ENCODE results near the gene BEAN1. TPM values are rescaled to one million over a fixed set of nuclear protein-coding genes. Genes with fewer than 3 reads are reported as not detected.

Gene BEAN1
- polyA plus RNA-seq, 1 of the 3 experiments (the other 2 are of a cell fraction), result 0.07 TPM

DNA sequence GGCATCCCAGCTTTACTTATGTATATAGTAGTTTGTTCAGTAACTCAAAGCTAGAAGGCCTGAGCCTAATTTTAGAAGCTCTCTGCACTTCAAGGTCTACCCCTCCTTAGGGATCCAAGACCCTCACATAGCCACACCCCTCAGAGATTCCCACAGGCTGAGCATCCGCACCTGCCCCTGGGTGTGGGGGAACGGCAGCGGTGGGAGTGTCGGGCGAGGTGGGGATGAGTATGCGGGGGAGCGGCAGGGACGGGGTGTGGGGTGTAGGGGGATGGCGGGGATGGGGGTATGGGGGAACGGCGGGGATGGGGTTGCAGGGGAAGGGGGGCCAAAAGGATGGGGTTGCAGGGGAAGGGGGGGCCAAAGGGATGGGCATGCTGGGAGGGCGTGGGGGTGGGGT lies 24.9 kb upstream of the BEAN1 start:
- Histone ChIP-seq H3K9me3 (no peaks in the 10 kb centered on the region), H3K4me1 (ENCODE audit: control insufficient read depth in 1 of 2, insufficient read depth in 2 of 2, low read depth in 1 of 2, low read length in 1 of 2) (peaks cover 0 to 2% of the 10 kb centered on the region in 2 experiments; a peak in 3 of 4 replicates), H3K27ac (ENCODE audit: low read depth in 2 of 2, low read length in 1 of 2) (no peak overlapping the region), H2AFZ (ENCODE audit: low read depth) (no peak overlapping the region), H3K36me3 (replicated peaks in 1 of 2; ENCODE audit: control insufficient read depth in 1 of 2, insufficient read depth in 2 of 2, low read length in 1 of 2) (no peaks in the 10 kb centered on the region), H3K4me2 (no peak overlapping the region), H3K27me3 (ENCODE audit: insufficient read depth) (no peaks in the 10 kb centered on the region), H3K9me2 (no peaks in the 10 kb centered on the region), H3K9ac (no peak overlapping the region), H3F3A (replicated peaks; ENCODE audit: insufficient read depth) (no peaks in the 10 kb centered on the region), H3K79me2 (ENCODE audit: insufficient read depth) (no peaks in the 10 kb centered on the region), H4K20me1 (ENCODE audit: insufficient read depth) (no peaks in the 10 kb centered on the region), H3K4me3 (ENCODE audit: low read depth in 2 of 2, low read length in 1 of 2) (no peak overlapping the region)
- POLR2A ChIA-PET, result no interaction called here
- CTCF ChIA-PET, result interaction anchor here (15.6 kb wide), 1 partner anchor 76 kb away, joined by 299 read pairs; no protein-coding TSS in a partner anchor
- TF ChIP-seq, protein P1, sequence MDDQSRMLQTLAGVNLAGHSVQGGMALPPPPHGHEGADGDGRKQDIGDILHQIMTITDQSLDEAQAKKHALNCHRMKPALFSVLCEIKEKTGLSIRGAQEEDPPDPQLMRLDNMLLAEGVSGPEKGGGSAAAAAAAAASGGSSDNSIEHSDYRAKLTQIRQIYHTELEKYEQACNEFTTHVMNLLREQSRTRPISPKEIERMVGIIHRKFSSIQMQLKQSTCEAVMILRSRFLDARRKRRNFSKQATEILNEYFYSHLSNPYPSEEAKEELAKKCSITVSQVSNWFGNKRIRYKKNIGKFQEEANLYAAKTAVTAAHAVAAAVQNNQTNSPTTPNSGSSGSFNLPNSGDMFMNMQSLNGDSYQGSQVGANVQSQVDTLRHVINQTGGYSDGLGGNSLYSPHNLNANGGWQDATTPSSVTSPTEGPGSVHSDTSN (IDR thresholded peaks at IDR 0.05), result no peak
- WGBS (ENCODE audit: low lambda C conversion rate), result 87% methylated on average over 12 of the region's 12 CpGs
- no peak for DNase-seq

DNA sequence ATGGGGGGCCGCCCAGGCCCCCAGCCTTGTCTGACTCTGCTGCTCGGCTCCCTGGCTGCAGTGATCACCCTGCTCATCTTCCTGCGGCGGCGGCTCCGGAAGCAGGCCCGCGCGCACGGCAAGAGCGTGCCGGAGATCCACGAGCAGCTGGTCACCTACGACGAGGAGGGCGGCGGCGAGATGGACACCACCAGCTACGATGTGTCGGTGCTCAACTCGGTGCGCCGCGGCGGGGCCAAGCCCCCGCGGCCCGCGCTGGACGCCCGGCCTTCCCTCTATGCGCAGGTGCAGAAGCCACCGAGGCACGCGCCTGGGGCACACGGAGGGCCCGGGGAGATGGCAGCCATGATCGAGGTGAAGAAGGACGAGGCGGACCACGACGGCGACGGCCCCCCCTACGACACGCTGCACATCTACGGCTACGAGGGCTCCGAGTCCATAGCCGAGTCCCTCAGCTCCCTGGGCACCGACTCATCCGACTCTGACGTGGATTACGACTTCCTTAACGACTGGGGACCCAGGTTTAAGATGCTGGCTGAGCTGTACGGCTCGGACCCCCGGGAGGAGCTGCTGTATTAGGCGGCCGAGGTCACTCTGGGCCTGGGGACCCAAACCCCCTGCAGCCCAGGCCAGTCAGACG lies 24.4 kb upstream of the BEAN1 start:
- peaks cover 2 to 3% of the 10 kb centered on the region in 2 experiments; a peak in 3 of 4 replicates for H3K4me1 ChIP-seq (ENCODE audit: control insufficient read depth in 1 of 2, insufficient read depth in 2 of 2, low read depth in 1 of 2, low read length in 1 of 2)
- peaks cover 3% of the 10 kb centered on the region for H3F3A ChIP-seq (replicated peaks; ENCODE audit: insufficient read depth)
- no peaks in the 10 kb centered on the region for H3K9me2 ChIP-seq
- H4K20me1 ChIP-seq (ENCODE audit: insufficient read depth), result no peaks in the 10 kb centered on the region
- H2AFZ ChIP-seq (ENCODE audit: low read depth), result no peak overlapping the region
- H3K79me2 ChIP-seq (ENCODE audit: insufficient read depth), result no peaks in the 10 kb centered on the region
- CTCF ChIA-PET, result interaction anchor here (1.4 to 15.6 kb wide), 2 partner anchors 59 to 76 kb away, joined by 3 to 299 read pairs; no protein-coding TSS in a partner anchor
- no peaks in the 10 kb centered on the region for H3K9me3 ChIP-seq
- no peak for TF ChIP-seq FOXM1 (IDR thresholded peaks at IDR 0.05; ENCODE audit: low read depth)
- no peak for TF ChIP-seq FOXJ3 (CRISPR knock-in tag; IDR thresholded peaks at IDR 0.05)
- TF ChIP-seq JUND (IDR thresholded peaks at IDR 0.05), result no peak
- no peak for TF ChIP-seq NFIC (IDR thresholded peaks at IDR 0.05; ENCODE audit: borderline replicate concordance)
- no peak for TF ChIP-seq EZH2phosphoT487 (IDR thresholded peaks at IDR 0.05; ENCODE audit: borderline replicate concordance, low read depth)
- no peak for TF ChIP-seq RAD21 (IDR thresholded peaks at IDR 0.05; ENCODE audit: low read length)
- no peak for TF ChIP-seq POLR2AphosphoS5 (IDR thresholded peaks at IDR 0.05; ENCODE audit: low read depth, low read length)
- no peak for TF ChIP-seq EP300 (IDR thresholded peaks at IDR 0.05; ENCODE audit: borderline replicate concordance in 1 of 2, low read depth in 1 of 2, low read length in 1 of 2)
- TF ChIP-seq TCF12 (IDR thresholded peaks at IDR 0.05), result no peak
- TF ChIP-seq, protein P2, sequence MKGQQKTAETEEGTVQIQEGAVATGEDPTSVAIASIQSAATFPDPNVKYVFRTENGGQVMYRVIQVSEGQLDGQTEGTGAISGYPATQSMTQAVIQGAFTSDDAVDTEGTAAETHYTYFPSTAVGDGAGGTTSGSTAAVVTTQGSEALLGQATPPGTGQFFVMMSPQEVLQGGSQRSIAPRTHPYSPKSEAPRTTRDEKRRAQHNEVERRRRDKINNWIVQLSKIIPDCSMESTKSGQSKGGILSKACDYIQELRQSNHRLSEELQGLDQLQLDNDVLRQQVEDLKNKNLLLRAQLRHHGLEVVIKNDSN (IDR thresholded peaks at IDR 0.05; ENCODE audit: borderline replicate concordance, low read depth), result no peak
- TF ChIP-seq GABPA (IDR thresholded peaks at IDR 0.05; ENCODE audit: low read depth), result no peak
- TF ChIP-seq, protein P1 (IDR thresholded peaks at IDR 0.05), result no peak
- TF ChIP-seq, protein P3, sequence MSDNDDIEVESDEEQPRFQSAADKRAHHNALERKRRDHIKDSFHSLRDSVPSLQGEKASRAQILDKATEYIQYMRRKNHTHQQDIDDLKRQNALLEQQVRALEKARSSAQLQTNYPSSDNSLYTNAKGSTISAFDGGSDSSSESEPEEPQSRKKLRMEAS (IDR thresholded peaks at IDR 0.05; ENCODE audit: low read depth), result no peak
- no peak for TF ChIP-seq MXI1 (IDR thresholded peaks at IDR 0.05; ENCODE audit: low read depth, low read length)
- no peak for TF ChIP-seq TAF1 (IDR thresholded peaks at IDR 0.05; ENCODE audit: borderline replicate concordance, low read depth, low read length)
- no peak for TF ChIP-seq GATA2 (CRISPR knock-in tag; IDR thresholded peaks at IDR 0.05)
- TF ChIP-seq, protein P4, sequence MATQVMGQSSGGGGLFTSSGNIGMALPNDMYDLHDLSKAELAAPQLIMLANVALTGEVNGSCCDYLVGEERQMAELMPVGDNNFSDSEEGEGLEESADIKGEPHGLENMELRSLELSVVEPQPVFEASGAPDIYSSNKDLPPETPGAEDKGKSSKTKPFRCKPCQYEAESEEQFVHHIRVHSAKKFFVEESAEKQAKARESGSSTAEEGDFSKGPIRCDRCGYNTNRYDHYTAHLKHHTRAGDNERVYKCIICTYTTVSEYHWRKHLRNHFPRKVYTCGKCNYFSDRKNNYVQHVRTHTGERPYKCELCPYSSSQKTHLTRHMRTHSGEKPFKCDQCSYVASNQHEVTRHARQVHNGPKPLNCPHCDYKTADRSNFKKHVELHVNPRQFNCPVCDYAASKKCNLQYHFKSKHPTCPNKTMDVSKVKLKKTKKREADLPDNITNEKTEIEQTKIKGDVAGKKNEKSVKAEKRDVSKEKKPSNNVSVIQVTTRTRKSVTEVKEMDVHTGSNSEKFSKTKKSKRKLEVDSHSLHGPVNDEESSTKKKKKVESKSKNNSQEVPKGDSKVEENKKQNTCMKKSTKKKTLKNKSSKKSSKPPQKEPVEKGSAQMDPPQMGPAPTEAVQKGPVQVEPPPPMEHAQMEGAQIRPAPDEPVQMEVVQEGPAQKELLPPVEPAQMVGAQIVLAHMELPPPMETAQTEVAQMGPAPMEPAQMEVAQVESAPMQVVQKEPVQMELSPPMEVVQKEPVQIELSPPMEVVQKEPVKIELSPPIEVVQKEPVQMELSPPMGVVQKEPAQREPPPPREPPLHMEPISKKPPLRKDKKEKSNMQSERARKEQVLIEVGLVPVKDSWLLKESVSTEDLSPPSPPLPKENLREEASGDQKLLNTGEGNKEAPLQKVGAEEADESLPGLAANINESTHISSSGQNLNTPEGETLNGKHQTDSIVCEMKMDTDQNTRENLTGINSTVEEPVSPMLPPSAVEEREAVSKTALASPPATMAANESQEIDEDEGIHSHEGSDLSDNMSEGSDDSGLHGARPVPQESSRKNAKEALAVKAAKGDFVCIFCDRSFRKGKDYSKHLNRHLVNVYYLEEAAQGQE (IDR thresholded peaks at IDR 0.05; ENCODE audit: low read depth, low read length), result no peak
- no peak for TF ChIP-seq SIN3A (IDR thresholded peaks at IDR 0.05; ENCODE audit: borderline replicate concordance, low read depth, low read length)
- no peak for TF ChIP-seq FOSL2 (IDR thresholded peaks at IDR 0.05; ENCODE audit: borderline replicate concordance, low read depth)
- no peak for TF ChIP-seq MEF2A (IDR thresholded peaks at IDR 0.05; ENCODE audit: borderline replicate concordance, low read depth)
- no peaks in the 10 kb centered on the region for H3K27me3 ChIP-seq (ENCODE audit: insufficient read depth)
- 89% methylated on average over 46 of the region's 61 CpGs for WGBS (ENCODE audit: low lambda C conversion rate)
- DNase-seq, result no peak
- H3K4me2 ChIP-seq, result no peak overlapping the region
- no peak overlapping the region for H3K4me3 ChIP-seq (ENCODE audit: low read depth in 2 of 2, low read length in 1 of 2)
- no peak overlapping the region for H3K9ac ChIP-seq
- no peak overlapping the region for H3K27ac ChIP-seq (ENCODE audit: low read depth in 2 of 2, low read length in 1 of 2)
- no peaks in the 10 kb centered on the region for H3K36me3 ChIP-seq (replicated peaks in 1 of 2; ENCODE audit: control insufficient read depth in 1 of 2, insufficient read depth in 2 of 2, low read length in 1 of 2)
- POLR2A ChIA-PET, result no interaction called here

Data from SK-N-SH (cell line).